NB4 (cell line): ENCODE data around the gene MRPL42.

Source experiments
- MYC ChIP-seq: IDR thresholded peaks from 2 replicates; pipeline ENCODE4 v1.6.1; 2011; ENCODE audit warnings: low read depth, low read length
- POLR2A ChIP-seq: IDR thresholded peaks from 2 replicates; pipeline ENCODE4 v1.6.1; 2011; ENCODE audit warnings: mild to moderate bottlenecking; ENCODE audit not compliant: insufficient read length; ENCODE audit errors: extremely low read depth
- TF ChIP-seq, protein P1 (sequence below): IDR thresholded peaks from one replicate; pipeline ENCODE4 v1.5.1; 2012; ENCODE audit warnings: low read depth, low read length
- TF ChIP-seq, protein P2 (sequence below): IDR thresholded peaks from 2 replicates; pipeline ENCODE4 v1.6.1; 2011; ENCODE audit warnings: low read depth, low read length

DNA sequence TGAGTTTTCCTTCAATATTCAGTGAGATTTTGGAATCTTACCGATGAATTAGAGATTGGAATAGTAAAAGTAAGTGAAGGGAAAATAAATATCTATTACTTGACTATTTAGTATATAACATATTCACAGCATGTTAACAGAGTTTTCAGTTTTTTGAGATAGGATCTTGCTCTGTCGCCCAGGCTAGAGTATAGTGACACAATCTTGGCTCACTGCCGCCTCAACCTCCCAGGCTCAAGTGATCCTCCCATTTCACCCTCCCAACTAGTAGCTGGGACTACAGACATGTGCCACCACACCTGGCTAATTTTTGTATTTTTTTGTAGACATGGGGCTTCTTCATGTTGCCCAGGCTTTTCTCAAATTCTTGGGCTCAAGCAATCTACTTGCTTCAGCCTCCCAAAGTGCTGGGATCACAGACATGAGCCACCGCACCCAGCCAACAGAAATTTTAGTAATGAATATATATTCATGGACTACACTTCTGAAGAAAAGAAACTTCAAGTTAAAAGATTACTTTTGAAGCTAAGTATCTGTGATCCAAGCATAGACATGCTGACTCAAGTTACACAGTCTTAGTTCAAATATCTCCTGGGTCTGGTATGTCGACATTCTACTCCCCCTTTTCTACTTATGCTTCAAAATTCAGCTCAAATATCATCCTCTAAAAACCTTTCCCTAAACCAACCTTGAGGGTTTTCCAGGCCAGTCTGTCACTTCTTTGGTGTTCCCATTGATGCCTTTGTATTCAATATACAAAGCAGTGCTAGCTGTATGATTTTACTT lies 39.3 kb upstream of the MRPL42 start:
- TF ChIP-seq, protein P1, sequence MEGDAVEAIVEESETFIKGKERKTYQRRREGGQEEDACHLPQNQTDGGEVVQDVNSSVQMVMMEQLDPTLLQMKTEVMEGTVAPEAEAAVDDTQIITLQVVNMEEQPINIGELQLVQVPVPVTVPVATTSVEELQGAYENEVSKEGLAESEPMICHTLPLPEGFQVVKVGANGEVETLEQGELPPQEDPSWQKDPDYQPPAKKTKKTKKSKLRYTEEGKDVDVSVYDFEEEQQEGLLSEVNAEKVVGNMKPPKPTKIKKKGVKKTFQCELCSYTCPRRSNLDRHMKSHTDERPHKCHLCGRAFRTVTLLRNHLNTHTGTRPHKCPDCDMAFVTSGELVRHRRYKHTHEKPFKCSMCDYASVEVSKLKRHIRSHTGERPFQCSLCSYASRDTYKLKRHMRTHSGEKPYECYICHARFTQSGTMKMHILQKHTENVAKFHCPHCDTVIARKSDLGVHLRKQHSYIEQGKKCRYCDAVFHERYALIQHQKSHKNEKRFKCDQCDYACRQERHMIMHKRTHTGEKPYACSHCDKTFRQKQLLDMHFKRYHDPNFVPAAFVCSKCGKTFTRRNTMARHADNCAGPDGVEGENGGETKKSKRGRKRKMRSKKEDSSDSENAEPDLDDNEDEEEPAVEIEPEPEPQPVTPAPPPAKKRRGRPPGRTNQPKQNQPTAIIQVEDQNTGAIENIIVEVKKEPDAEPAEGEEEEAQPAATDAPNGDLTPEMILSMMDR, result no peak
- TF ChIP-seq, protein P2, sequence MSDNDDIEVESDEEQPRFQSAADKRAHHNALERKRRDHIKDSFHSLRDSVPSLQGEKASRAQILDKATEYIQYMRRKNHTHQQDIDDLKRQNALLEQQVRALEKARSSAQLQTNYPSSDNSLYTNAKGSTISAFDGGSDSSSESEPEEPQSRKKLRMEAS, result no peak
- TF ChIP-seq POLR2A (no peak), MYC (no peak)
